Transverse colon (tissue), 4 donors: ENCODE data around the gene APOL4. TPM values are rescaled to one million over a fixed set of nuclear protein-coding genes. Genes with fewer than 3 reads are reported as not detected.
A peak's percentile ranks its signal among the peaks of the same experiment; 100 is the strongest.

Source experiments
- DNase-seq: peaks from one replicate; pipeline ENCODE4 v3.0.0-alpha.2; 2019
- H3K27ac ChIP-seq, 4 donors: fragments of 200-600 bp; sonication (generic); 2 replicates each; pipeline ENCODE4 v1.5.1; 2016 to 2018; ENCODE audit warnings: inconsistent platforms in 4 of 4
- H3K27me3 ChIP-seq: fragments of 200-600 bp; sonication (generic); 2 replicates; pipeline ENCODE4 v1.5.1; 2017; ENCODE audit warnings: inconsistent platforms
- H3K36me3 ChIP-seq, 4 donors: fragments of 200-600 bp; sonication (generic); 2 replicates each; pipeline ENCODE4 v1.5.1; 2017 to 2019; ENCODE audit warnings: inconsistent platforms in 4 of 4
- H3K4me1 ChIP-seq, 4 donors: fragments of 200-600 bp; sonication (generic); 2 replicates each; pipeline ENCODE4 v1.5.1; 2017 to 2020; ENCODE audit warnings: inconsistent platforms in 4 of 4
- H3K4me3 ChIP-seq, 4 donors: fragments of 200-600 bp; sonication (generic); 1 replicate in 1 of 4; 2 replicates in 3 of 4; pipeline versions ENCODE4 v1.5.1 to v1.6.1; 2017 to 2019; ENCODE audit warnings: inconsistent platforms in 4 of 4
- H3K9me3 ChIP-seq, 2 donors: fragments of 200-600 bp; sonication (generic); 2 replicates each; pipeline ENCODE4 v1.5.1; 2017 to 2019; ENCODE audit warnings: inconsistent platforms in 2 of 2
- EP300 ChIP-seq: sonication (generic); formaldehyde crosslinking; IDR thresholded peaks from one replicate; pipeline ENCODE4 v1.6.1; 2017; ENCODE audit warnings: antibody characterized with exemption, low read depth
- POLR2A ChIP-seq: fragments of 450-650 bp; IDR thresholded peaks from one replicate; pipeline ENCODE4 v1.6.1; 2016; ENCODE audit warnings: antibody characterized with exemption, mild to moderate bottlenecking, moderate library complexity
- POLR2AphosphoS5 ChIP-seq, 3 donors: sonication (generic); formaldehyde crosslinking; IDR thresholded peaks; one replicate each; pipeline ENCODE4 v1.6.1; 2016; ENCODE audit warnings: antibody characterized with exemption in 3 of 3
- WGBS, 2 donors: methylation state at CpG; one replicate each; pipeline ENCODE4 v1.1.5; 2018; ENCODE audit warnings: low coverage in 1 of 2; 5-methylcytosine and 5-hydroxymethylcytosine counted together
- in situ Hi-C, 4 donors: fragments of 200-750 bp; cut with MboI; loops; one replicate each; pipeline versions ENCODE4 v1.15.0 to v1.15.1; 2017; ENCODE audit warnings: low sequenced_read_pairs in 3 of 4, low pct_ligation_motif_present in 1 of 4, low pct_unique_long_range_greater_than_20kb in 1 of 4
- intact Hi-C: fragments of 100-400 bp; cut with DNase I; formaldehyde crosslinking; loops from one replicate; pipeline ENCODE4 v1.15.1; 2023; ENCODE audit warnings: low total_unique reads
- total RNA-seq, 4 donors: library from RNA; depleted of rRNA; stranded (reverse); fragments of >200 nt; gene quantifications; one replicate each; pipeline ENCODE4 v1.1.0, GENCODE V29; 2016
- TF ChIP-seq, protein P1 (sequence below), 5 experiments: fragments of 200-600 bp in 3 of 5; fragments of 450-650 bp in 2 of 5; sonication (generic) in 3 of 5; IDR thresholded peaks; 1 replicate in 2 of 5; 2 replicates in 3 of 5; pipeline ENCODE4 v1.5.1; 2016 to 2017; ENCODE audit warnings: antibody characterized with exemption in 5 of 5, inconsistent platforms in 3 of 5, mild to moderate bottlenecking in 2 of 5, moderate library complexity in 1 of 5

APOL4 gene
- total RNA-seq, 4 donors from 2014 or later: 0.16 to 9.0 (median 1.8) TPM; not detected in 1

DNA sequence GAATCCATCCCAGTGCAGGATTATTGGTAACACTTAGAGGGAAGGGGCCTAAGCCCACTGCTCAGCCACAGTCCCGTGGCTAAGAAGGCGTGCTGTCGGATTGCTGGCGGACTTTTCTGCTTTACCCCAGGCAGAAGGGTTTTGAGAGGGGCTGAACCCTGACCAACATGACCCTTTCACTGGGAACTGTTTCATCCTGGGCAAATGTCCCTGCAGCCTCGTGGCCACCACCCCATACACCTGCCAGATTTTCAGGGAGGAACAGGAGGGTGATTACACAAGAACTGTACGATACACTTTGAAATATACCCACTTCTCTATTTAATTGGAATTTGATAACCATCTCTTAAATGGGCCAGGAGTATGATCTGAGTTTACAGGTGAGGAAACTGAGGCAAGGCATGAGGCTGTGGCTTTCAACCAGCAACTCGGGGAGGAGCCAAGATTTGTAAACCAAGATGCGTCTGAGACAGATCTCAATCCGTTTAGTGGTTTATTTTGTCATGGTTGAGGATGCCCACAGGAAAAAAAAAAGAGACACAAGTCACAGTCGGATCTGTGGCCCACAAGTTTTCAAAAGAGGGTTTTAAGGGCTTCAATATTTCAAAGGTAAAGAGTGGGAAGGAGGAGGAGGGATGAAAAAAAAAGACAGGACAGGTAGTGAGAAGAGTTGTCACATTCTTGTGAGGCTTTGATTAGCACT is 34.9 kb downstream of the APOL4 start:
- no peak overlapping the region for H3K27ac ChIP-seq
- no peak for TF ChIP-seq POLR2A
- TF ChIP-seq, protein P1, sequence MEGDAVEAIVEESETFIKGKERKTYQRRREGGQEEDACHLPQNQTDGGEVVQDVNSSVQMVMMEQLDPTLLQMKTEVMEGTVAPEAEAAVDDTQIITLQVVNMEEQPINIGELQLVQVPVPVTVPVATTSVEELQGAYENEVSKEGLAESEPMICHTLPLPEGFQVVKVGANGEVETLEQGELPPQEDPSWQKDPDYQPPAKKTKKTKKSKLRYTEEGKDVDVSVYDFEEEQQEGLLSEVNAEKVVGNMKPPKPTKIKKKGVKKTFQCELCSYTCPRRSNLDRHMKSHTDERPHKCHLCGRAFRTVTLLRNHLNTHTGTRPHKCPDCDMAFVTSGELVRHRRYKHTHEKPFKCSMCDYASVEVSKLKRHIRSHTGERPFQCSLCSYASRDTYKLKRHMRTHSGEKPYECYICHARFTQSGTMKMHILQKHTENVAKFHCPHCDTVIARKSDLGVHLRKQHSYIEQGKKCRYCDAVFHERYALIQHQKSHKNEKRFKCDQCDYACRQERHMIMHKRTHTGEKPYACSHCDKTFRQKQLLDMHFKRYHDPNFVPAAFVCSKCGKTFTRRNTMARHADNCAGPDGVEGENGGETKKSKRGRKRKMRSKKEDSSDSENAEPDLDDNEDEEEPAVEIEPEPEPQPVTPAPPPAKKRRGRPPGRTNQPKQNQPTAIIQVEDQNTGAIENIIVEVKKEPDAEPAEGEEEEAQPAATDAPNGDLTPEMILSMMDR (IDR thresholded peaks at IDR 0.05): no peak
- TF ChIP-seq EP300: no peak
- TF ChIP-seq POLR2AphosphoS5 (IDR thresholded peaks at IDR 0.05): no peak
- H3K27me3 ChIP-seq: no peaks in the 10 kb centered on the region
- no peaks in the 10 kb centered on the region for H3K9me3 ChIP-seq
- in situ Hi-C loops (no loop called here), intact Hi-C loops (no loop called here)
- H3K36me3 ChIP-seq: no peaks in the 10 kb centered on the region
- 55 to 76% methylated on average over 4 to 10 of the region's 10 CpGs for WGBS, 2 donors
- H3K4me3 ChIP-seq: no peak overlapping the region
- DNase-seq: no peak
- H3K4me1 ChIP-seq: peaks cover 0 to 8% (median 0%) of the 10 kb centered on the region in 4 donors

DNA sequence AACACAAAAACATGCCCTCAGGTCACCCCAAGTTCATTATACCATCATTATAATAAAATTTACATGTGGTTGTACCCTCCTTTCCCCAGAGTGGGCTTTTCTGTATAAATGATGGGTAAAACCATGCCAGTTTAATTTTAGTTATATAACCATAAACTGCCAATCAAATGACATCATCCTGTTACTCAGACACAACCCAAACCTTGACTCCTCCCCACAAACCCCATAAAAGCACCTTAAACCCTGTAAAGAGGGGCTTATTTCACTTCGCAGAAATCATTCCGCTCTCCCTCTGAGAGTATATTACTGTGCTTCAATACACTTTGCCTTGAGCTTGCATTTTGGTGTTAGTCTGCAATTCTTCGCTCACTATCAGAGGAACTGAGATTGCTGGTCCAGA is 35.5 kb downstream of the APOL4 start:
- intact Hi-C loops: no loop called here
- no peaks in the 10 kb centered on the region for H3K27me3 ChIP-seq
- no peaks in the 10 kb centered on the region for H3K36me3 ChIP-seq
- in situ Hi-C loops: no loop called here
- no peak for DNase-seq
- H3K4me1 ChIP-seq: peaks cover 0 to 14% (median 0%) of the 10 kb centered on the region in 4 donors
- WGBS, 2 donors: 99 to 100% methylated on average over 1 to 3 of the region's 3 CpGs
- H3K27ac ChIP-seq: no peak overlapping the region
- no peak overlapping the region for H3K4me3 ChIP-seq
- no peaks in the 10 kb centered on the region for H3K9me3 ChIP-seq
- no peak for TF ChIP-seq EP300
- no peak for TF ChIP-seq POLR2A
- TF ChIP-seq POLR2AphosphoS5 (IDR thresholded peaks at IDR 0.05): no peak
- TF ChIP-seq, protein P1 (IDR thresholded peaks at IDR 0.05): no peak

DNA sequence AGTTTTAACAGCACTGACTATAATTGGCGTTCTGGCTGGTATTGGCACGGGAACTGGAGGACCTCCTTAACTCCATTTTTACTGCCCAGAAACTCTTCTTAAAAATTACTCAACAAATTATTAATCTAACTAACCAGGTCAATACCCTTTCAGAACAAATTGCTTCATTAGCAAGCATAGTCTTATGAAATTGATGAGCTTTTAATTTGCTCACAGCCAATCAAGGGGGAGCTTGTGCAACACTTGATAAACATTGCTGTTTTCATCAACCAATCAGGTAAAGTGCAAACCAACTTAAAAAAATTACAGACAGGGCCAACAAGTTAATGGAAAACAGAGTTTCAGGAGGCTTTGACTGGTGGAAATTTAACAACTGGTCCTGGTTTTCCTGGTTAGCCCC is 36.5 kb downstream of the APOL4 start:
- TF ChIP-seq POLR2AphosphoS5 (IDR thresholded peaks at IDR 0.05): no peak
- TF ChIP-seq, protein P1 (IDR thresholded peaks at IDR 0.05): no peak
- no peak for TF ChIP-seq POLR2A
- TF ChIP-seq EP300: no peak
- Histone ChIP-seq H3K36me3 (no peaks in the 10 kb centered on the region), H3K27me3 (no peaks in the 10 kb centered on the region), H3K4me1 (peaks cover 0 to 23% (median 4%) of the 10 kb centered on the region in 4 donors), H3K4me3 (no peak overlapping the region), H3K9me3 (no peaks in the 10 kb centered on the region), H3K27ac (peak overlapping the region in 1 of 4 donors; percentile 2)
- no peak for DNase-seq
- intact Hi-C loops (no loop called here), in situ Hi-C loops (no loop called here)
- WGBS, 2 donors: 93% methylated on average over 2 of the region's 2 CpGs; no CpG with 5 or more reads in 1 of the 2 donors

DNA sequence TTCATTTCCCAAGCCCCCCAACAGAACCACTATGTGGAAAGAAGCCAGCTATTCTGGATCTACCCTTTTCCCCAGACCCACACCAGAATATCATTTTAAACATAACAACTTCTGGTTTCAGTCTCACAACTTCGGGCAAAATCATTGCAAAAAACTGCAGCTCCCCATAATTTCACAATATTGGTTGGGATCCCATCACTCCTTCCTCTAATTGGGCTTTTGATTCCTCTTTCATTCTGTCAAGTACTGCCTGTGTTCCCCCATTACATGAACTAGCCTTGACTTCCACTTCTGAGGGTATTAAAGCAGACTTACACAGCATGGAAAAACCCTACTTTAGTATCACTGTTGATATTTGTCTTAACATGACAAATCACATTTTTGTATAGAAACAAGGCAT is 37.0 kb downstream of the APOL4 start:
- H3K4me1 ChIP-seq: peaks cover 0 to 29% (median 7%) of the 10 kb centered on the region in 4 donors
- no peak overlapping the region for H3K4me3 ChIP-seq
- no peaks in the 10 kb centered on the region for H3K36me3 ChIP-seq
- in situ Hi-C loops (no loop called here), intact Hi-C loops (no loop called here)
- H3K27me3 ChIP-seq: no peaks in the 10 kb centered on the region
- 63 to 84% methylated on average over 1 of the region's 1 CpG for WGBS, 2 donors
- DNase-seq: no peak
- H3K27ac ChIP-seq: no peak overlapping the region
- TF ChIP-seq EP300 (no peak), POLR2AphosphoS5 (IDR thresholded peaks at IDR 0.05) (no peak), POLR2A (no peak)
- TF ChIP-seq, protein P1 (IDR thresholded peaks at IDR 0.05): no peak
- no peaks in the 10 kb centered on the region for H3K9me3 ChIP-seq
